ENCODE results near the gene ARHGAP23.
"Not testable (repeated sequence)": the region's sequence is repeated elsewhere in the genome, so short reads cannot be mapped to it uniquely, and the experiment has no call there.

ARHGAP23 gene

DNA sequence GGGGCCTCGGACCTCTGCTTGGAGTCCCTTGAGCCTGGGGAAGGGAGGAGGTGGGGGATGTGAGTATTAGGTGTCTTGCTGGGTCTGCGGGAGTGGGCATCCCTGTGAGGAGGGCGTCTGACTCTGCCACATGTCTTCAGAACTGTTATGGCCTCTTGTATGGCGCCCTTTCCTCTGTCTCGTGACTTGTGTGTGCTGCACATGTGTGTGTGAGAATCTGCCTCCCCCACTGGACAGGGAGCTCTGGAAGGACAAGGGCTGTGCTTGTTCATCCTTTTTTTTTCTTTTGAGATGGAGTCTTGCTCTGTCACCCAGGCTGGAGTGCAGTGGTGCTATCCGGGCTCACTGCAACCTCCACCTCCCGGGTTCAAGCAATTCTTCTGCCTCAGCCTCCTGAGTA is 33.4 kb downstream of the ARHGAP23 start:
- no peak for DNase-seq

GRCh38 chr17:38463451-38463858 is 35.2 kb downstream of the ARHGAP23 start:
- DNase-seq, result no peak

DNA sequence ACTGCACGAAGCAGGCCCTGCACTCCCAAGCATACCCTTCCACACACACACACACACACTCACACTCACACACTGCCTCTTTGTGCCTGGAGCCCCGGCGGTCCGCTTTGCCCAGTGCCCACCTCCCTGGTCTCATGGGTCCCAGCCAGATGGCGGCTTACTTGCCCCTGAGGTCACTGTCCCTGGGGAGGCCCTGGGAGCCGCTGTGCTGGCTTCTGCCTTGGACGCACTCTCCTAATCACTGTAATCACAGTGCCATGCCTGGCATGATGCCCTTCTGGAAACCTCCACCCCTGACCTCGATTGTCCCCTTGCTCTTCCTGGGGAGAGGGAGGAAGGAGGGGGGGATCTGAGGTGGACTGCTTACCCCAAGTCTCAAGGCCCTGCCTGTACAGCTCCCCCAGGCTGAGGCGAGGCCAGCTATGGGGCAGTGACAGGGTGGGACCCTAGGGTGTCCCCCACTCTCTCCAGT is 36.0 kb downstream of the ARHGAP23 start:
- no peak for DNase-seq

- peak; percentile 62 for DNase-seq
These were observed 36.6 kb downstream of the ARHGAP23 start for GRCh38 chr17:38464723-38465390.

GRCh38 chr17:38465391-38466345 is 37.4 kb downstream of the ARHGAP23 start:
- no peak for DNase-seq

GRCh38 chr17:38466346-38467315 is 38.4 kb downstream of the ARHGAP23 start:
- no peak for DNase-seq

GRCh38 chr17:38467491-38467890 is 39.2 kb downstream of the ARHGAP23 start:
- DNase-seq, result no peak

- no peak for DNase-seq
These were observed 41.6 kb downstream of the ARHGAP23 start for GRCh38 chr17:38469875-38470274.

GRCh38 chr17:38471253-38471652 is 43.0 kb downstream of the ARHGAP23 start:
- DNase-seq, result not testable (repeated sequence)

- peak; percentile 45 for DNase-seq
These were observed 46.4 kb downstream of the ARHGAP23 start for GRCh38 chr17:38474666-38475065.

- DNase-seq, result no peak
These were observed 48.3 kb downstream of the ARHGAP23 start for GRCh38 chr17:38476549-38476948.

GRCh38 chr17:38477417-38477816 is 49.2 kb downstream of the ARHGAP23 start:
- not testable (repeated sequence) for DNase-seq

DNA sequence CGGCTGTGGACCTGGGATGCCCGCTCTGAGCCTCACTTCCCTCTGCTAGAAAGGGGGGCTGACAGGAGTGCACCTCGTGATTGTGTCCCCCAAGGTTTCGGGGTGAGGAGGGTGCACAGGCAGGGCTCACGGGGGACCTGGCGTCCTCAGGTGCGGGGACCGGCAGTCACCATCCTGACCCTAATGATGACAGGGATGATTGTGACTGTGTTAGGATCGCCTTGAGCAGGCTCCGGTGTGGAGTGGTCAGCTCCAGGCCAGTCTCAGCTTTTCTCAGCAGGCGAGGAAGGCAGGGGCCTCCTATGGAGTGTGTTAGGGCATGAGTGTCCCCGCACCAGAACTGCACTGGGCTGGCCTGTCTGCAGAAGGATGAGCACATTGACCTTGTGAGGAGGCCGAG is 49.7 kb downstream of the ARHGAP23 start:
- DNase-seq, result not testable (repeated sequence)

DNA sequence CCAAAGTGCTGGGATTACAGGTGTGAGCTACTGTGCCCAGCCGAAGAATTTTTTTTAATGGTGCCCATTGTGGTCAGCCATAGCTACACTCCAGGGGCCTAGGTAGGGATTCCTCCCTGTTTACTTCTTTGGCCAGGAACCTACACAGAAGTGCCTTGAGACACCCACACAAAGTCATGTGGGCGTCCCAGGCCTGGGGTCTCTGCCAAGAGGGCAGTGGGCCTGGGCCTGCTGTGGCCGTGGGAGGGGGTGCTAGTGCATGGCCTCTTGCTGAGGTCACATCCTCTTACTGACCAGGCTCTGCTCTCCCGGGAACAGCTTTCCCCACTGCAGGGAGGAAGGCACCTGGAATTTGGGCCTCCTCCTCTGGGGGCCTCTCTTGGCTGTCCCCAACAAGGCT is 50.4 kb downstream of the ARHGAP23 start:
- DNase-seq, result not testable (repeated sequence)

GRCh38 chr17:38482039-38482699 is 53.9 kb downstream of the ARHGAP23 start:
- not testable (repeated sequence) for DNase-seq

GRCh38 chr17:38482700-38483043 is 54.4 kb downstream of the ARHGAP23 start:
- DNase-seq, result not testable (repeated sequence)

- DNase-seq, result peak; percentile 77
These were observed 56.2 kb downstream of the ARHGAP23 start for GRCh38 chr17:38484242-38485145.

GRCh38 chr17:38485146-38485468 is 56.8 kb downstream of the ARHGAP23 start:
- no peak for DNase-seq

DNA sequence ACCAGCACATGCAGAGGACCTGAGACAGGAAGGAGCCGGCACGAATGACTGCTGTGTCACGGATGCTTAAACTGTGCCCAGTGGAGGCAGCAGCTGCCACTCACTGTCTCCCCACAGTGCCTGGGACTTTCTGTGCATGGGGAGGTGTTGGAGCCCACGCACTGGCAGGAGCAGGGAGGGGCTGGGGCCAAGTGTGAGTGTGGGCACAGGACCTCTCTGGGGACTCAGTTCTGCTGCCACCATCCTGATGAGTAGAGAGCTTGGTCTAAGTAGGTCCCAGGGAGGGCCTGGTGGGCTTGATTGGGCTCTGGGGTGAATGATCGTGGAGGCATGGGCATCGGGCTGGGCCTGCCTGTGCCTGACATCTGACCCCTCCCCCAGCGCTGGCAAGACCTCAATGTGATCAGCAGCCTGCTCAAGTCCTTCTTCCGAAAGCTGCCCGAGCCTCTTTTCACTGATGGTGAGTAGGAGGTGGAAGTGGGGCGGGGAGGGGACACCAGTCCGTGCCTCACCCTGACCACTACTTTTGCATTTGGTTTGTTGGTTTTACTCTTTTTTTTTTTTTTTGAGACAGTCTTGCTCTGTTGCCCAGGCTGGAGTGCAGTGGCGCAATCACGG is 57.5 kb downstream of the ARHGAP23 start:
- DNase-seq, result not testable (repeated sequence)

- not testable (repeated sequence) for DNase-seq
These were observed 61.5 kb downstream of the ARHGAP23 start for GRCh38 chr17:38489774-38490173.
